H9 (cell line): ENCODE data around the gene ARFGEF3. TPM values are rescaled to one million over a fixed set of nuclear protein-coding genes. Genes with fewer than 3 reads are reported as not detected.

Experiments
- DNase-seq: peaks from one replicate; pipeline ENCODE4 v3.0.0-alpha.2; 2017
- H2AFZ ChIP-seq: one replicate; pipeline ENCODE4 v1.6.1; 2013; ENCODE audit warnings: mild to moderate bottlenecking, low read length, control low read depth, moderate library complexity
- H2AK5ac ChIP-seq: 2 replicates; pipeline ENCODE4 v1.6.1; 2013; ENCODE audit warnings: low read length, control low read depth, mixed read lengths; ENCODE audit not compliant: insufficient read length
- H2BK120ac ChIP-seq: one replicate; pipeline ENCODE4 v1.6.1; 2013; ENCODE audit warnings: low read depth, mild to moderate bottlenecking, low read length, control low read depth, inconsistent platforms; ENCODE audit not compliant: poor library complexity, severe bottlenecking
- H2BK12ac ChIP-seq: 2 replicates; pipeline ENCODE4 v1.6.1; 2013; ENCODE audit warnings: low read length, control low read depth, mixed read lengths, low read depth; ENCODE audit not compliant: insufficient read length
- H2BK15ac ChIP-seq: 2 replicates; pipeline ENCODE4 v1.6.1; 2013; ENCODE audit warnings: low read depth, low read length, control low read depth
- H2BK20ac ChIP-seq: one replicate; pipeline ENCODE4 v1.6.1; 2013; ENCODE audit warnings: low read depth, mild to moderate bottlenecking, low read length, control low read depth, inconsistent platforms; ENCODE audit not compliant: poor library complexity, severe bottlenecking
- H2BK5ac ChIP-seq: 2 replicates; pipeline ENCODE4 v1.6.1; 2013; ENCODE audit warnings: low read length, control low read depth, mixed read lengths; ENCODE audit not compliant: insufficient read length
- H3K14ac ChIP-seq: 2 replicates; pipeline ENCODE4 v1.6.1; 2013; ENCODE audit warnings: low read length, control low read depth; ENCODE audit not compliant: insufficient read depth
- H3K18ac ChIP-seq: 2 replicates; pipeline ENCODE4 v1.6.1; 2013; ENCODE audit warnings: low read depth, mild to moderate bottlenecking, mixed read lengths, low read length, control low read depth; ENCODE audit not compliant: insufficient read length
- H3K23ac ChIP-seq: 2 replicates; pipeline ENCODE4 v1.6.1; 2013; ENCODE audit warnings: low read length, control low read depth, mixed read lengths, low read depth; ENCODE audit not compliant: insufficient read length
- H3K23me2 ChIP-seq: 2 replicates; pipeline ENCODE4 v1.6.1; 2013; ENCODE audit warnings: low read depth, mild to moderate bottlenecking, mixed read lengths, low read length, control low read depth; ENCODE audit not compliant: insufficient read length, poor library complexity, severe bottlenecking
- H3K27ac ChIP-seq: 2 replicates; pipeline ENCODE4 v1.5.1; 2013; ENCODE audit warnings: low read length, control low read depth, mixed read lengths, low read depth; ENCODE audit not compliant: insufficient read length
- H3K27me3 ChIP-seq: 2 replicates; pipeline ENCODE4 v1.6.1; 2013; ENCODE audit warnings: low read length, control low read depth, inconsistent platforms; ENCODE audit not compliant: insufficient read depth
- H3K4ac ChIP-seq: 2 replicates; pipeline ENCODE4 v1.6.1; 2013; ENCODE audit warnings: low read depth, mild to moderate bottlenecking, control low read depth, inconsistent platforms, low read length, moderate library complexity
- H3K4me1 ChIP-seq: 2 replicates; pipeline ENCODE4 v1.6.1; 2013; ENCODE audit warnings: low read length, control low read depth, inconsistent platforms; ENCODE audit not compliant: insufficient read depth
- H3K4me2 ChIP-seq: 2 replicates; pipeline ENCODE4 v1.6.1; 2013; ENCODE audit warnings: low read length, control low read depth, mixed read lengths; ENCODE audit not compliant: insufficient read length, insufficient read depth
- H3K56ac ChIP-seq: 2 replicates; pipeline ENCODE4 v1.6.1; 2013; ENCODE audit warnings: low read depth, mild to moderate bottlenecking, mixed read lengths, low read length, control low read depth; ENCODE audit not compliant: insufficient read length
- H3K79me1 ChIP-seq: 2 replicates; pipeline ENCODE4 v1.6.1; 2013; ENCODE audit warnings: low read depth, mild to moderate bottlenecking, moderate library complexity, low read length, control low read depth, inconsistent platforms; ENCODE audit not compliant: insufficient read depth, poor library complexity, severe bottlenecking
- H3K79me2 ChIP-seq: 2 replicates; pipeline ENCODE4 v1.6.1; 2013; ENCODE audit warnings: low read length, control low read depth, inconsistent platforms; ENCODE audit not compliant: insufficient read depth
- H3K9ac ChIP-seq: 2 replicates; pipeline ENCODE4 v1.6.1; 2013; ENCODE audit warnings: low read length, control low read depth, mixed read lengths; ENCODE audit not compliant: insufficient read length; ENCODE audit errors: extremely low read depth
- H3K9me3 ChIP-seq: one replicate; pipeline ENCODE4 v1.6.1; 2013; ENCODE audit warnings: low read depth, low read length, inconsistent platforms; ENCODE audit not compliant: control insufficient read depth
- H3T11ph ChIP-seq: one replicate; pipeline ENCODE4 v1.6.1; 2013; ENCODE audit warnings: mild to moderate bottlenecking, low read length, control low read depth, inconsistent platforms
- H4K20me1 ChIP-seq: one replicate; pipeline ENCODE4 v1.6.1; 2013; ENCODE audit not compliant: control insufficient read depth, insufficient read length, insufficient read depth
- H4K5ac ChIP-seq: 2 replicates; pipeline ENCODE4 v1.6.1; 2013; ENCODE audit warnings: low read depth, mild to moderate bottlenecking, mixed read lengths, low read length, control low read depth; ENCODE audit not compliant: insufficient read length
- H4K8ac ChIP-seq: replicated peaks from 2 replicates; pipeline ENCODE4 v1.6.1; 2013; ENCODE audit warnings: low read length, control low read depth, mixed read lengths, low read depth; ENCODE audit not compliant: insufficient read length
- H4K91ac ChIP-seq: 2 replicates; pipeline ENCODE4 v1.6.1; 2013; ENCODE audit warnings: low read depth, mild to moderate bottlenecking, moderate library complexity, mixed read lengths, low read length, control low read depth; ENCODE audit not compliant: insufficient read length
- H3K27ac Mint-ChIP-seq, 3 experiments: 2 replicates in 2 of 3; 3 replicates in 1 of 3; pipeline ENCODE4 v1.8.0; 2020 to 2021; ENCODE audit warnings: mixed read lengths in 3 of 3, mild to moderate bottlenecking in 1 of 3, moderate library complexity in 1 of 3
- H3K27me3 Mint-ChIP-seq: 2 replicates; pipeline ENCODE4 v1.8.0; 2021; ENCODE audit warnings: low read depth, mild to moderate bottlenecking, moderate library complexity, mixed read lengths
- H3K36me3 Mint-ChIP-seq, 3 experiments: 2 replicates in 2 of 3; 3 replicates in 1 of 3; pipeline ENCODE4 v1.8.0; 2020 to 2021; ENCODE audit warnings: low read depth in 3 of 3, mixed read lengths in 3 of 3; ENCODE audit not compliant: insufficient read depth in 1 of 3
- H3K4me1 Mint-ChIP-seq, 2 experiments: 2 replicates each; pipeline ENCODE4 v1.8.0; 2020; ENCODE audit warnings: mixed read lengths in 2 of 2
- H3K4me3 Mint-ChIP-seq, 2 experiments: 2 replicates in 1 of 2; 3 replicates in 1 of 2; pipeline ENCODE4 v1.8.0; 2020 to 2021; ENCODE audit warnings: mild to moderate bottlenecking in 2 of 2, mixed read lengths in 2 of 2, moderate library complexity in 1 of 2
- H3K9me3 Mint-ChIP-seq, 2 experiments: 2 replicates in 1 of 2; 3 replicates in 1 of 2; pipeline ENCODE4 v1.8.0; 2020; ENCODE audit warnings: mild to moderate bottlenecking in 2 of 2, mixed read lengths in 2 of 2, moderate library complexity in 1 of 2
- CTCF ChIP-seq: fragments of 200-600 bp; sonication (generic); conservative IDR thresholded peaks from 3 replicates; pipeline ENCODE4 v1.8.0; 2021; ENCODE audit warnings: antibody characterized with exemption, mild to moderate bottlenecking
- WGBS: extraction: QIAGEN DNeasy Blood & Tissue Kit; methylation state at CpG from one replicate; pipeline ENCODE4 v1.1.7; 2013; ENCODE audit warnings: missing lambda C conversion rate, low lambda C conversion rate, mixed read lengths; ENCODE audit not compliant: insufficient read length; ENCODE audit errors: extremely low coverage; 5-methylcytosine and 5-hydroxymethylcytosine counted together
- total RNA-seq: library from RNA; stranded (reverse); gene quantifications from 2 replicates; pipeline ENCODE4 v1.2.1, GENCODE V29; 2021

The ARFGEF3 gene
- total RNA-seq, 1 experiment from 2014 or later = 13.7 TPM

DNA sequence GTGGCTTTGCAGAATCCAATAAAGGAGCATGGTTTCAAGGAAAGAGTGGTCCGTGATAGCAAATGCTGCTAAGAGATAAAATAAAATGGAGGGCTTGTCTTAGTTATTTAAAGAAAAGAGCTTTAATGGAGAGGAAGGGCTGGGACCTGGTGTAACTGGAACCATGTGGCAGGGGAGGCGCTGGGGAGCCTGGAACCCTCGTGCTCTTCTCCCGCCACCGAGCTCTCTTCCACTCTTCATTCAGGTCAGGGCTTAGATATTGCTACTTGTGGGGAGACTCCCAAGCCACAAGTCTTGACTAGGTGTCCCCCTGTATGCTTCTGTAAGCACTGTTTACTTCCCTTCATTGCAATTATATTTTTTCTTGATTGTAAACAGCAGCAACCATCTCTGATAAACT is 15.2 kb upstream of the ARFGEF3 start:
- no peaks in the 10 kb centered on the region for H3K23me2 ChIP-seq
- H2AFZ ChIP-seq = peak overlapping the region; percentile 45
- no peak for DNase-seq
- H4K8ac ChIP-seq = no peak overlapping the region
- H3K4me2 ChIP-seq = no peak overlapping the region
- H3K23ac ChIP-seq = no peak overlapping the region
- no peak overlapping the region for H2BK15ac ChIP-seq
- no peak overlapping the region for H2AK5ac ChIP-seq
- no peak overlapping the region for H4K5ac ChIP-seq
- H2BK120ac ChIP-seq = no peak overlapping the region
- H3K79me1 ChIP-seq = no peaks in the 10 kb centered on the region
- no peaks in the 10 kb centered on the region for H4K20me1 ChIP-seq
- no peak overlapping the region for H3K27ac ChIP-seq
- Mint-ChIP-seq H3K4me3 (no peak overlapping the region), H3K36me3 (no peaks in the 10 kb centered on the region), H3K4me1 (no peaks in the 10 kb centered on the region), H3K9me3 (no peaks in the 10 kb centered on the region), H3K27me3 (no peaks in the 10 kb centered on the region; the same call in none of the 2 replicates), H3K27ac (no peak overlapping the region)
- H3T11ph ChIP-seq = no peak overlapping the region
- no peak overlapping the region for H3K56ac ChIP-seq
- WGBS = no CpG with 5 or more reads among the region's 5 CpGs
- no peak overlapping the region for H3K9ac ChIP-seq
- no peak overlapping the region for H2BK5ac ChIP-seq
- no peak overlapping the region for H4K91ac ChIP-seq
- H3K18ac ChIP-seq = no peak overlapping the region
- no peak overlapping the region for H2BK12ac ChIP-seq
- no peaks in the 10 kb centered on the region for H3K79me2 ChIP-seq
- TF ChIP-seq CTCF = no peak
- no peaks in the 10 kb centered on the region for H3K9me3 ChIP-seq
- no peak overlapping the region for H2BK20ac ChIP-seq
- no peak overlapping the region for H3K4ac ChIP-seq
- no peaks in the 10 kb centered on the region for H3K27me3 ChIP-seq
- no peaks in the 10 kb centered on the region; the same call in 1 of the 2 replicates for H3K4me1 ChIP-seq
- no peak overlapping the region for H3K14ac ChIP-seq
